NCI-H510A (cell line): Measurements from ENCODE around the gene CENPB.

Experiments used
- DNase-seq: peaks from one replicate; lab custom pipeline; 2025; lab: John Stamatoyannopoulos, UW

CENPB gene

DNA sequence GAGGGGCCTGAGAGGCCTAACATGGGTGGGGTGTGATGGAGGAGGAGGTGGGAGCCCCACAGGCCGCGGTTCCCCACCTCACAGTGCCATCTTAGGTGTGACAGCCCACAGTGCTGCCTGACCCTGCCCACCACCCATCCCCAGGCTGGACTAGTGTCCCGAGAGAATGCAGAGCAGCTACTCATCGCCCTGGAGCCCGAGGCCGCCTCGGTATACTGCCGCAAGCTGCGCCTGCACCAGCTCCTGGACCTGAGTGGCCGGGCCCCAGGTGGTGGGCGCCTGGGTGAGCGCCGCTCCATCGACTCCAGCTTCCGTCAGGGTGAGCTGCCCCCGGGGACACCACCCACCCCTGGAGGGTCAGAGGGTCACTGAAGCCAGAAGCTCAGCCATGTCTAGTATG is 38.5 kb downstream of the CENPB start:
- DNase-seq, result no peak

DNA sequence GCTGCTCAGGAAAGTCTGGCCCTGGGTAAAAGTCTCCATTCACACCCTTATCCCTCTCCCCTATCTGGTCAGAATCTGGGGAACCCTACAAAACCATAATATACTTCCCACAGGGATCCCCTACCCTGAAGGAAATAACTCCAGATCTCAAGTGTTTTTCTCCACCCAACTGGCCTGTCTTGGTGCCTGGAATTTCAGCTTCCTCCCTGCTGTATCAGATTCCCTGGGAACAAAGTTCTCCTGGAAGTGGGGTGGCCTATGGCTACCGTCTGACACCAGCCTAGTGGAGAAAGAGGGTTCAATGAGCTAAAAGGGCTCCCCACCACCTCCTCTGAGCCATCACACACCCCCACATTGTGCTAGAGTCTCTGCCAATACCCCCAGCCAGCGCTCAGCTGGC is 39.1 kb downstream of the CENPB start:
- DNase-seq, result no peak

DNA sequence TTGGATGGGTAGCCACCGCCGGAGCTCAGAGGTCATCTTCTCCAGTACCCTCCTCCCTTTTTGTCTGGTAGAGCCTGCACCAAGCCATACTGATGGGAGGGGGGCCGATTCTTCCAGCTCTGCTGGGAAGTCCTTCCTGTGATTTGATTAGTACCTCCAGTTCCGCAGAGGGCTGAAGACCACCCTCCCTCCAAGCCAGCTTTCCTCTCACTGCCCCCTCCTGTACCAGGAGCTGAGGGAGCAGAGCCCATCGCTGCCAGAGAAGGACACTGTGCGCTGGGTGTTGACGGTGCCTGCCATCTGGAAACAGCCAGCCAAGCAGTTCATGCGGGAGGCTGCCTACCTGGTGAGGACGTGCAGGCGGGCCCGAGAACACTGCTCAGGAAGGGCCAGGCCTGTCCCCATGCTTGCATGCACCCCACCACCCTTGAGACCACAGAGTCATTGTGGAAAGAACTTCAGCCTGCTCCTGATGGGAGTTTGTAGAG is 40.8 kb downstream of the CENPB start:
- no peak for DNase-seq

DNA sequence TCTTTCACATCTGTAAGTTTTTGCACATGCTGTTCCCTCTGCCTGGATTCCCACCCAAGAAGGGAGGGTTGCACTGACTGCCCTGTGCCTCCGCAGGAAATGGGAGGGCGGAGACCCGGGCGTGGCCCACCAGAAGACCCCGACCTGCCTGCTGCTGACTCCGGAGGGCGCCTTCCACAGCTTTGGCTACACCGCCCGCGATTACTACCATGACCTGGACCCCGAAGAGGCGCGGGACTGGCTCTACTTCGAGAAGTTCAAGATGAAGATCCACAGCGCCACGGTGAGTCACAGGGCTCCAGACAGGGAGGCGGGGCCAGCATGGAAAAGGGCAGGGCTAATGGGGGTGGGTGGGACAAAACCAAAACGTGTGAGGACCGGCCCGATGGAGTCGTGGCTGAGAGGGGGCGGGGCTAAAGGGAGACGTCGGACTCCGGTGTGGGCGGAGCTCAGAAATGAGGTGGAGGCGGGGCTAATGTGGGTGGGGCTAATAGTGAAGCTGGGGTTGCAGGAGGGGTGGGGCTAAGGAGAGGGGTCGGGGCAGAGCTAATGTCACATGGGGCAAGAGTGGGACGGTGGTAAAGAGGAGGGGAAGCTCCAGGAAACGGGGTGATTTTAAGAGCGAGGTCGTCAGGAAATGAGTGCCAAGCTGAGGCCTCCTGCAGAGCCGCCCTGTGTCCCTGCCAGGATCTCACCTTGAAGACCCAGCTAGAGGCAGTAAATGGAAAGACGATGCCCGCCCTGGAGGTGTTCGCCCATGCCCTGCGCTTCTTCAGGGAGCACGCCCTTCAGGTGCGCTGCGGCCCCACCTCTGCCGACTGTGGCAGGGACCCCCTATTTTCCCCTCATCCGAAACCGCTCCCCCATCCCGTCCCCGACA is 41.5 kb downstream of the CENPB start:
- no peak for DNase-seq

DNA sequence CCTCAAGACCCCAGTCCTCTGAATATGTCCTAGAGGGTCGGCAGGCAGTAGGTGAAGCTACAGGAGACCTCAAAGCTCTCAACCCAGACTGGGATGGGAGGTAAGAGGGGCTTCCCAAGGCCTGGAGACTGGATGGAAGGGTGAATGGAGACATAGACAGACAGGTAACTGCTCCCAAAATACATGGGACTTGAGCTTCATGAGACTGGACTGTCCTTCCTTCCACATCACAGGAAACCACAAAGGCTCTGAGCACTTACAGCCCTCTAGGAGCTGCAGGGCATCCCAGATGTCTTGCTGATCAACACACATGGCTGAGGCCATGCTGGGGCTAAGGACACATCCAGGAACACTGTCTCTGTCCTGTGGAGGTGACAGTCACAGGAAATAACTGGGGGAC is 42.5 kb downstream of the CENPB start:
- DNase-seq, result no peak

DNA sequence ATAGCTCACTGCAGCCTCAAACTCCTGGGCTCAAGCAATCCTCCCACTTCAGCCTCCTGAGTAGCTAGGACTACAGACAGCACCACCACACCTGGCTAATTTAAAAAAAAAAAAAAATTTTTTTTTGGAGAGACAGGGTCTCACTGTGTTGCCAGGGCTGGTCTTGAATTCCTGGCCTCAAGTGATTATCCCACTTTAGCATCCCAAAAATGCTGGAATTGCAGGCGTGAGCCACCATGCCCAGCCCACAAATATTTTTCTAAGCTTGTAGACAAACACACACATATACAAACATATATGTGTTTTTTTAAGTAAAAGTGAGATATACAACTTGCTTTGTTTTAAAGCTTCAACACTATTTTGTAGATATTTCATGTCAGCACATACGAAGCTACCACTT is 43.3 kb downstream of the CENPB start:
- DNase-seq, result no peak

DNA sequence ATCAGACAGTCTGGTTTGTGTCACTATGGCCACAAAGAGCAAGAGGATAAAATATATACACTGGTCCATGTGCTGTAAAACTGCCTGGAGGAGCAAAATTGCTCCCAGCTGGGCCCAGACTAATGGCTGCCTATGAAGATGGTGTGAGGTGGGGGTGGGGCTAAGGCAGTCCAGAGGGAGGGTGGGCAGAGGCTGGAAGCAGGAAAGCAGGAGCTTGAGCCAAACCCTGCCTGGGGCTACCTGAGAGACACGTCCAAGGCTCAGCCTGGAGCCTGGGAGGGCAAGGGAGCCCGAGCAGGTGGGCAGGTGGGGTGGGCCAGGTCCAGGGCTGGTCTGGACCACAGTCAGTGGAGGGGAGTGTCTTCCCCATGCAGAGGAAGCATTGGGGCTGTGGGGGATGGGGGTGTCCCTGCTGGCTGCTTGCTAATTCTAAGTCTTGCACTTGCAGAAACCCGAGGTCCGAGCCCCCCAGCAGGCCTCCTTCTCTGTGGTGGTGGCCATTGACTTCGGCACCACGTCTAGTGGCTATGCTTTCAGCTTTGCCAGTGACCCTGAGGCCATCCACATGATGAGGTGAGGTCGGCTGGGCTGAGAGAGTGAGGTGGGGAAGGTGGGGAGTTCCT is 44.6 kb downstream of the CENPB start:
- DNase-seq, result no peak

DNA sequence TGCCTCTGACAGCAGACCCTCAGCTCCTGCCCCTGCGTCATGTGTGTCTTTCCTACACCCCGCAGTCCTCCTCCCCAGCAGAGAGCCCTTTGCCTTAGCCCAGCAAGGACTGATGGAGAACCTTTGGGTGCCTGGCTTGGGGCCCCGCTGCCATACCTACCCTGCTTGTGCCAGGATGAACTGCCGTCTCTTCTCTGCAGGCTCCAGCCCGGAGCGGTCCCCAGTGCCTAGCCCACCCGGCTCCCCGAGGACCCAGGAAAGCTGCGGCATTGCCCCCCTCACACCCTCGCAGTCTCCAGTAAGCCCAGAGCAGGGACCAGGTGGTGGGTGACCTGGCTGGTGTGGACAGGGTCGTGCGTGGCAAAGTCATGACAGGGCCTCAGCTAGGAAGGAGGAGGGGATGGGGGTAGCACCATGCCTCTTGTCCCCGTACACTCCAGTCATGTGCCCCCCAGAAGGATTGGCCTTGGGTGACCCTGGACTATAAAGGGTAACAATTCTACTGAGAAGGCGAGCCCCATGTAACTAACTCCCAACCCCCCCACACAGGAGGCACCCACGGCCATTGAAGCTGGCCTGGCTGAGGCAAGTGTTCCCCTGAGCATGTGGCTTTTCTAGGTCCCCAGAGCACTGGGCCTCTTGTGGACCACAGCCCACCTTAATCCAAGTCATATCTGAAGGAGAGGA is 45.8 kb downstream of the CENPB start:
- no peak for DNase-seq

DNA sequence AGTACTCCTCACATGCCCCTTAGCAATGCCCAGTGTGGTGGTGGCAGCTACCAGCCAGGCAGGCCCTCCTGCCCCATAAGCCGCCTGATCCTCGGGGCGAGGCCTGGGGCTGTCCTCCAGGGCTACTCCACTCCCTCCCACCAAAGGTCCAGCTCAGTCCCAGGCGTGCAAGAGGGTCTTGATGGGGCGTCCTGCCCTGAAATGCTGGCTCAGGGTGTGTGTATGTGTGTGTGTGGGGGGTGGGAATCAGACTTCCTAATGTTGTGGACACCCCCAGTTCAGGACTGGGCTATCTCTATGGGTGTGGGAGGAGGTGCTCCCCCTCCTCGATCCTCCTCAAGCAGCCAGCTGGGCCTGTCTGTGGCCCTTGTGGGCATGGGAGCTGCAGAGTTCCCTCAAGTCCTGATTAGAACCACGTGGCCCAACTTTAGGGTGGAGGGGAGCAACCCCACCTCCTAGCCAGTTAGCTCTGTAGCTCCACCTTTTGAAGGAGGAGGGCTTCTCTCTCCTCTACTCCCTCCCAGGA is 46.6 kb downstream of the CENPB start:
- DNase-seq, result no peak

DNA sequence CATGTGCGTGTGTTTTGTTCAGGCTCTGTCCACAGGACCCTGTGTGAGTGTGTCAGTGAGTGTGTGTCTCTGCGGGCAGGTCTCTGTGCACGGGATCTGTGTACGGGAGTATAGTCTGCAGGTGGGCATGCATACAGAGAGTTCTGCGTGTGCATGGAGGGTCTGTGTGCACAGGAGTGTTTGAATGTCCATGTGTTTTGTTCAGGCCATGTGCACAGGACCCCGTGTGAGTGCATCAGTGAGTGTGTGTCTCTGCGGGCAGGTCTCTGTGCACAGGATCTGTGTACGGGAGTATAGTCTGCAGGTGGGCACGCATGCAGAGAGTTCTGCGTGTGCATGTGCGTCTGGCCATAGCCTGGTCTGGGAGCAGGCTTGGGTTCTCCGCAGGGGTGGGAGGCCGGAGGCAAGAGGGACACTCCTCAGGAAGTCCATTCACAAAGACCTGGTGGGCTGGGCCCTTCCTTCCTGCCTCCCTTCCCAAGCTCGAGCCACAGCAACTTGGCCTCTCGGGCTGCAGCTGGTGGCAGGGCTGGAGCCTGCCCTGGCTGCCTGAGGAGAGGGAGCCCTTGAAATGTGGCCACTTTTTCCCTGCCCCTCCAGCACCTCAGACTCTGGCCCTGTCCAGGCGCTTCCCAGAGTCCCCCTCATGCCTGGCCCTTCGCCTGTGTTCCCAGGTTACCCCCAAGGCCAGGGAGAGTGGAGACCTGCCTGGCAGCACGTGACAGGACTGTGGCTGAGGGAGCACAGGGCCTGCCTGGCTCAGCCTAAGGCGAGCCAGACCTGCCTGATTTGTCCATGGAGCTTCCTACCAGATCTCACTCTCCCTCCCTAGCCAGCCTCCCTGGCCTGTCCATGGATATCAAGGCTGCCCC is 47.2 kb downstream of the CENPB start:
- no peak for DNase-seq

DNA sequence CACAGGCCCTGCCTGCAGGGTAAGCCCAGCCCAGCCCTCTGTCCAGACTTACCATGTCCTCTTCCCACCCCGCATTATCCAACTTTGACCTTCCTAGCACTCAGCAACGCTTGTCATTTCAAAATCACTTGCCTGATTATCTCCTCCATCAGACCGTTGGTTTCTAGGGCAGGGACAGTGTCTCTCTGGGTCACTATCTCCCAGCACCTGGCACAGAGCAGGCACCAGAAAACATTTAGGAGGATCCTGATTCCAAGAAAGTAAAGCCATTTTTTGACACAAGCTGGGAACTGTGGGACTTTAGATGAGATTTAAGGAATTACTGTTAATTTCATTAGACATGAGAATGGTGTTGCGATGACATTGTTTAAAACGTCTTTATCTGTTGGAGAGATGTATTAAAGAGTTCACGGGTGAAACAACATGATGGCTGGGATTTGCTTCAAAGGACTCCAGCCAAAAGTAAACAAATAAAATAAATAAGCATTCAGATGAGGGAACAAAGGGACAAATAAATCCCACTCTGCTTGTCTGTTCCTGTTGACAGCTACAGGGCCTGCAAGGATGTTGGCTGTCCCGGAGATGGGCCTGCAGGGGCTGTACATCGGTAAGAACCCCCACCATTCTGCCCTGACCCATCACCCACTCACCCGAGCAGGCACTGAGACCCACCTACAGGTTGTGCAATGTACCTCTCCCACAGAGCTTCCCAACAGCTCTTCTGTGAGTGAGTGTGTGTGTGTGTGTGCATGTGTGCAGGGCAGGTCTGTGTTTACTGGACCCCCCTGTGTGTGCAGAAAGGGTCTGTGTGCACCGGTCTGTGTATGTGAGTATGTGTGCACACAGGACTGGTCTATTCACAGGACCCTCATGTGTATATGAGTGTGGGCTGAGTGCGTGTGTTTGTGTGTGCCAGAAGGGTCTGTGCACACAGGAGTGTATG is 48.2 kb downstream of the CENPB start:
- DNase-seq, result no peak

DNA sequence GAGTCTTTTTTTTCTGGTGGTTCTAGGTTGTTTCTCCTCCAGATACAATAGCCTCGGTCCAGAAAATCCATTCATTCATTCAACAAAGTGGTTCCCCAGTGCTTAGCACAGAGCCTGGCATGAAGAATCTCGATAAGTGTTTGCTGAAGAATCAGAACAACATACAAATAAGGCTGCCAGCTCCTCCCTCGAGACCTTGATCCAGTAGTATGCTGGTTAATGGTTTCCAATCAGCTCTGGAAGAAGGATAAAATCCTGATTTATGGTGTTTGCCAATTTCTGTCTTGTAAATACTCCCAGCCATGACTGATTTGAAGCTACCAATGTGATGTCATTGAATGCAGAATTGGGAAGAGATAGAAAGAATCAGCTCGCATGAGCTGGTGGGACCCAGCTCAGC is 50.8 kb downstream of the CENPB start:
- DNase-seq, result no peak

DNA sequence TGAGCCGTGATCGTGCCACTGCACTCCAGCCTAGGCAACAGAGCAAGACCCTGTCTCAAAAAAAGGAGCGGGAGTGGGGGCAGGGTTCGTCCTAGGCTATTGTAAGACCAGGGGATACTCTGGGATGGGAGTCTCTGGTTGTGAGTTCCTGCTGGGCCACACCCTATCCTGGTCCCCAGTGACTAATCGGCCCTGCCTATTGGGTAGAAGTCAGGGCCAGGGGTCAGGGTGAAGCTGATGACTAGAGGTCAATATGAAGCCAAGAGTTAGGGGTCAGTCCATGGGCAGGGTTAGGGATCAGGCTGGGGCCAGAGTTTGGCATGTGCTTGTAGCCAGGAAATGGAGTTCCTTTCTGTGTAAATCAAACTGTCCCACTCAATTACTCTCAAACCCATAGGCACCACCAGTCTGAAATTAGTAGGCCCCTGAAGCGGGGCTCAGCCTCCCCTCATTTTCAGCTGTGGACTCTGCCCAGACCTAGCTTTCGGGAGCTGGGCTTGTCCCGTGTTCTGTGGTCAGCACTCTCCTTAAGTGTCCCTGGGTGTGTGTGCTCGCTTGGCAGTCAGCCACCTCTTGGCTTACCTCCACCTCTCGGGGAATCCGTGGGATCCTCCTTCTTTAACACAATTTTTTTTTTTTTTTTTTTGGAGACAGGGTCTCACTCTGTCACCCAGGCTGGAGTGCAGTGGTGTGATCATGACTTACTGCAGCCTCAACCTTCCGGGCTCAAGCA is 52.3 kb downstream of the CENPB start:
- no peak for DNase-seq
